Measurements from ENCODE around the gene MAP4K3.
"Not testable (repeated sequence)": the region's sequence is repeated elsewhere in the genome, so short reads cannot be mapped to it uniquely, and the experiment has no call there.

Gene MAP4K3

GRCh38 chr2:39361511-39361910 lies 75.6 kb downstream of the MAP4K3 start:
- no peak for DNase-seq (ENCODE audit: extremely low spot score)
- no peak for TF ChIP-seq SP1 (IDR thresholded peaks at IDR 0.05)
- TF ChIP-seq ZNF384 (IDR thresholded peaks at IDR 0.05): no peak
- TF ChIP-seq NFRKB (IDR thresholded peaks at IDR 0.05): no peak
- TF ChIP-seq LEF1 (IDR thresholded peaks at IDR 0.05; ENCODE audit: borderline replicate concordance): no peak
- no peak for TF ChIP-seq HDGF (IDR thresholded peaks at IDR 0.05; ENCODE audit: borderline replicate concordance)
- TF ChIP-seq FOXM1 (IDR thresholded peaks at IDR 0.05; ENCODE audit: borderline replicate concordance): no peak
- no peak for TF ChIP-seq SUZ12 (IDR thresholded peaks at IDR 0.05)
- no peak for TF ChIP-seq TARDBP (IDR thresholded peaks at IDR 0.05)
- no peak for TF ChIP-seq BHLHE40 (IDR thresholded peaks at IDR 0.05; ENCODE audit: borderline replicate concordance)
- TF ChIP-seq PKNOX1 (IDR thresholded peaks at IDR 0.05): no peak
- TF ChIP-seq CTBP1 (IDR thresholded peaks at IDR 0.05; ENCODE audit: borderline replicate concordance): no peak
- TF ChIP-seq ELF4 (IDR thresholded peaks at IDR 0.05): no peak
- no peak for TF ChIP-seq FOXK2 (IDR thresholded peaks at IDR 0.05)
- no peak for TF ChIP-seq ARNT (IDR thresholded peaks at IDR 0.05)
- TF ChIP-seq FOXA1 (IDR thresholded peaks at IDR 0.05): no peak
- ChIA-PET POLR2A (no interaction called here), CTCF (interaction anchor here (0.7 kb wide), 3 partner anchors 10 to 72 kb away, joined by 3 read pairs; no protein-coding TSS in a partner anchor)

GRCh38 chr2:39360342-39360741 lies 76.7 kb downstream of the MAP4K3 start:
- POLR2A ChIA-PET; DNase-seq (ENCODE audit: extremely low spot score); CTCF ChIA-PET: not testable (repeated sequence)

DNA sequence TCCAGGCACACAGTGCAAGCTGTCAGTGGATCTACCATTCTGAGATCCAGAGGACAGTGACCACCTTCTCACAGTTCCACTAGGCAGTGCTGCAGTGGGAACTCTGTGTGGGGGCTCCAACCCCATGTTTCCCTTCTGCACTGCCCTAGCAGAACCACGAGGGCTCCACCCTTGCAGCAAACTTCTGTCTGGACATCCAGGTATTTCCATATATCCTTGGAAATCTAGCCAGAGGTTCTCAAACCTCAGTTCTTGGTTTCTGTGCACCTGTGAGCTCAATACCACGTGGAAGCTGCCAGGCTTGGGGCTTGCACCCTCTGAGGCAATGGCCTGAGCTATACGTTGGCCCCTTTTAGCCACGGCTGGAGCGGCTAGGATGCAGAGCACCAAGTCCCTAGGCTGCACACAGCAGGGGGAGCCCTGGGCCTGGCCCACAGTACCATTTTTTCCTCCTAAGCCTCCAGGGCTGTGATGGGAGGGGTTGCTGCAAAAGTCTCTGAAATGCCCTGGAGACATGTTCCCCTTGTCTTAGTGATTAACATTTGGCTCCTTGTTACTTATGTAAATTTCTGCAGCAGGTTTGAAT lies 77.5 kb downstream of the MAP4K3 start:
- no peak for DNase-seq (ENCODE audit: extremely low spot score)
- TF ChIP-seq FOXA1 (IDR thresholded peaks at IDR 0.05) (no peak), SP1 (IDR thresholded peaks at IDR 0.05) (no peak), NFRKB (IDR thresholded peaks at IDR 0.05) (no peak), SUZ12 (IDR thresholded peaks at IDR 0.05) (no peak), L3MBTL2 (conservative IDR thresholded peaks at IDR 0.05) (no peak), FOXK2 (IDR thresholded peaks at IDR 0.05) (no peak), BHLHE40 (IDR thresholded peaks at IDR 0.05; ENCODE audit: borderline replicate concordance) (no peak), LEF1 (IDR thresholded peaks at IDR 0.05; ENCODE audit: borderline replicate concordance) (no peak), TARDBP (IDR thresholded peaks at IDR 0.05) (no peak), ELF4 (IDR thresholded peaks at IDR 0.05) (no peak), ZNF384 (IDR thresholded peaks at IDR 0.05) (no peak), HDGF (IDR thresholded peaks at IDR 0.05; ENCODE audit: borderline replicate concordance) (no peak), ARNT (IDR thresholded peaks at IDR 0.05) (no peak), FOXM1 (IDR thresholded peaks at IDR 0.05; ENCODE audit: borderline replicate concordance) (no peak), CTBP1 (IDR thresholded peaks at IDR 0.05; ENCODE audit: borderline replicate concordance) (no peak), PKNOX1 (IDR thresholded peaks at IDR 0.05) (no peak)
- CTCF ChIA-PET: no interaction called here
- POLR2A ChIA-PET: no interaction called here

- TF ChIP-seq ELF4 (IDR thresholded peaks at IDR 0.05): no peak
- TF ChIP-seq ZNF384 (IDR thresholded peaks at IDR 0.05): no peak
- TF ChIP-seq ARNT (IDR thresholded peaks at IDR 0.05): no peak
- no peak for DNase-seq (ENCODE audit: extremely low spot score)
- POLR2A ChIA-PET: no interaction called here
- CTCF ChIA-PET: no interaction called here
These were observed 80.0 kb downstream of the MAP4K3 start for GRCh38 chr2:39356922-39357639.

DNA sequence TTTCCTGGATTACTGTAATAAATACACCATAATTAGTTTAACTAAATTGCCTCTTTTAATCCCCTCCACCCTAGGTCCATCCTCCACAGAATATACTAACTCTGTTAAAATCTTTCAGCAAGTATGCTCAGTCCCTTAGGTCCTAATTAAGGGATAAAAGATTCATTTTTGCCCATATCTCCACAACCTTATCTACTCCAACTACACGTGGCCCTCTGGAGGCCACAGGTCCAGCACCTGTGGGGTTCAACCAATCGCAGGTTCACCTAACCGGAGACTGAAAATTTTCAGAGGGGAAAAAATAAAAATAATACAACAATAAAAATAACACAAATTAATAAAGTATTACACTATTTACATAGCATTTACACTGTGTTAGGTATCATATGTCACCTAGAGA lies 86.4 kb downstream of the MAP4K3 start:
- TF ChIP-seq TARDBP (IDR thresholded peaks at IDR 0.05) (no peak), FOXM1 (IDR thresholded peaks at IDR 0.05; ENCODE audit: borderline replicate concordance) (no peak), ZNF384 (IDR thresholded peaks at IDR 0.05) (no peak), L3MBTL2 (conservative IDR thresholded peaks at IDR 0.05) (no peak), CTBP1 (IDR thresholded peaks at IDR 0.05; ENCODE audit: borderline replicate concordance) (no peak), SP1 (IDR thresholded peaks at IDR 0.05) (no peak), BHLHE40 (IDR thresholded peaks at IDR 0.05; ENCODE audit: borderline replicate concordance) (no peak), PKNOX1 (IDR thresholded peaks at IDR 0.05) (no peak), LEF1 (IDR thresholded peaks at IDR 0.05; ENCODE audit: borderline replicate concordance) (no peak), HDGF (IDR thresholded peaks at IDR 0.05; ENCODE audit: borderline replicate concordance) (no peak), NFRKB (IDR thresholded peaks at IDR 0.05) (no peak), FOXA1 (IDR thresholded peaks at IDR 0.05) (no peak)
- CTCF ChIA-PET: no interaction called here
- POLR2A ChIA-PET: no interaction called here
- no peak for DNase-seq (ENCODE audit: extremely low spot score)

DNA sequence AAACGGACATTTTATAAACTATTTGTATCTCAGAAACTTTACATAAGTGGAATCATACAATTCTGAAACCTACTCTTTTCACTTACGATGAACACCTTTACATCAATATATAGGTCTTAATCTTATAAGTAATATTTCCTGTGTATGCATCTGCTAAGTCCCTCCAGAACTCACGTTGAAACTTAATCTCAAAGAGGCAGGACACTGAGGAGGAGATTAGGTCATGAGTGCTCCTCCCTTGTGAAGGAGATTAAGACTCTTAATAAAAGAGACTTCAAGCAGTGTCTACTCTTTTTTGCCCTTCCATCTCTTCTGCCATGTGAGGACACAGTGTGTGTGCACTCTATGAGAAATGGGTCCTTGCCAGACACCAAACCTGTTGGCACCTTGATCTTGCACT lies 98.6 kb downstream of the MAP4K3 start:
- ChIA-PET CTCF (no interaction called here), POLR2A (no interaction called here)
- DNase-seq (ENCODE audit: extremely low spot score): no peak
- no peak for TF ChIP-seq LEF1 (IDR thresholded peaks at IDR 0.05; ENCODE audit: borderline replicate concordance)

DNA sequence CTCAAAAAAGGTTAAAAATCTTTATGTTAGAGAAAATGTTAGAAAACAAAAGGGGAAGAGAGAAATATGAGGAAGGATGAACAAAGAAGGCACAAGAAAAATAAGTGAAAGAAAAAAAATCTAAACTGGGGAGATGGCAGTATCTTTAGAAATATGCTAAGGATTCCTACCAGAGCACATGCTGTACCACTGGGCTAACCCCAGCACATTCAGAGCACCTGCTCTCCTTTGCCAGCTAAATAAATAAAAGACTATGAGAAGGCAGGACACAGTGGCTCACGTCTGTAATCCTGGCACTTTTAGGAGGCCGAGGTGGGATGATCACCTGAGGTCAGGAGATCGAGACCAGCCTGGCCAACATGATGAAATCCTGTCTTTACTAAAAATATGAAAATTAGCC lies 101.2 kb downstream of the MAP4K3 start:
- DNase-seq (ENCODE audit: extremely low spot score): no peak
- TF ChIP-seq L3MBTL2 (conservative IDR thresholded peaks at IDR 0.05) (no peak), LEF1 (IDR thresholded peaks at IDR 0.05; ENCODE audit: borderline replicate concordance) (no peak), TARDBP (IDR thresholded peaks at IDR 0.05) (no peak), FOXM1 (IDR thresholded peaks at IDR 0.05; ENCODE audit: borderline replicate concordance) (no peak), BHLHE40 (IDR thresholded peaks at IDR 0.05; ENCODE audit: borderline replicate concordance) (no peak), ZNF384 (IDR thresholded peaks at IDR 0.05) (no peak), NFRKB (IDR thresholded peaks at IDR 0.05) (no peak), FOXK2 (IDR thresholded peaks at IDR 0.05) (no peak), SP1 (IDR thresholded peaks at IDR 0.05) (no peak), ARNT (IDR thresholded peaks at IDR 0.05) (no peak)
- ChIA-PET CTCF (no interaction called here), POLR2A (no interaction called here)
